ENCODE data around the gene CCDC38. TPM values are rescaled to one million over a fixed set of nuclear protein-coding genes. Genes with fewer than 3 reads are reported as not detected.

The CCDC38 gene
- total RNA-seq, 1 donor from 2014 or later, result not detected

GRCh38 chr12:95944108-95944704 lies 1.8 kb upstream of the CCDC38 start:
- Histone ChIP-seq H3K36me3 (ENCODE audit: control insufficient read depth, insufficient read depth, low read length) (no peaks in the 10 kb centered on the region), H3K4me3 (ENCODE audit: low read depth, low read length) (no peak overlapping the region), H3K27me3 (ENCODE audit: control insufficient read depth, insufficient read depth, low read length) (peaks cover 2% of the 10 kb centered on the region)
- FAIRE-seq (no peak), DNase-seq (ENCODE audit: low read depth) (no peak)
- no peak for TF ChIP-seq CTCF (IDR thresholded peaks at IDR 0.05; ENCODE audit: insufficient read depth, low read length, severe bottlenecking)

DNA sequence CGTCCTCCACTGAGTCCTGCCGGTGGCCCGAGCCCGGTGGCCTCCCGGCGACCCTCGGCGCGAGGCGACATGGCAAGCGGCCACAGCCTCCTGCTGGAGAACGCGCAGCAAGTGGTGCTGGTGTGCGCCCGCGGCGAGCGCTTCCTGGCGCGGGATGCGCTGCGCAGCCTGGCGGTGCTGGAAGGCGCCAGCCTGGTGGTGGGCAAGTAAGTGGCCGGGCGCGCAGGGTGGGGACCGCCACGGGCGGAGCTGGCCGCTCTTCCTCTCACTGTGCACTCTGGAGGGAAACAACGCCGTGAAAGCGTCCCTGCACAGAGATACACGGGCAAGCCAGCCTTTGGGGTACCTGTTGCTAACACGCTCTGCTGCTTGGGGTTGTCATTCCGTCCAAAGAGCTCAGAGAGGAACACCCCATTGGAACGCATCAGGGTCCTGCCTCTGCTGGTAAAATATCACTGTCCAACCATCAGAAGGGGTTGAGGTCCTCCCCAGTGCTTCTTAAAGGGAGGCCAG lies 972 bp upstream of the CCDC38 start, which contains the start of gene AMDHD1:
AMDHD1 (plus strand) TSS at position 2 of the 513 bp plus-strand sequence; CDS start at position 70, 68 bp downstream.
- DNase-seq (ENCODE audit: low read depth), result peak; percentile 37
- no peaks in the 10 kb centered on the region for H3K36me3 ChIP-seq (ENCODE audit: control insufficient read depth, insufficient read depth, low read length)
- FAIRE-seq, result no peak

GRCh38 chr12:95942101-95942523 lies 302 bp downstream of the CCDC38 start:
- Histone ChIP-seq H3K4me3 (ENCODE audit: low read depth, low read length) (peak overlapping the region; percentile 66), H3K27me3 (ENCODE audit: control insufficient read depth, insufficient read depth, low read length) (peaks cover 2% of the 10 kb centered on the region), H3K36me3 (ENCODE audit: control insufficient read depth, insufficient read depth, low read length) (no peaks in the 10 kb centered on the region)
- FAIRE-seq (no peak), DNase-seq (ENCODE audit: low read depth) (no peak)
- no peak for TF ChIP-seq CTCF (IDR thresholded peaks at IDR 0.05; ENCODE audit: insufficient read depth, low read length, severe bottlenecking)

More for the DNA sequence above, 972 bp upstream of the CCDC38 start, which contains the start of gene AMDHD1:
- TF ChIP-seq CTCF (IDR thresholded peaks at IDR 0.05; ENCODE audit: insufficient read depth, low read length, severe bottlenecking), result peak; percentile 47
- H3K4me3 ChIP-seq (ENCODE audit: low read depth, low read length), result peak within 1 kb of the TSS; percentile 66
- peaks cover 2% of the 10 kb centered on the region for H3K27me3 ChIP-seq (ENCODE audit: control insufficient read depth, insufficient read depth, low read length)

DNA sequence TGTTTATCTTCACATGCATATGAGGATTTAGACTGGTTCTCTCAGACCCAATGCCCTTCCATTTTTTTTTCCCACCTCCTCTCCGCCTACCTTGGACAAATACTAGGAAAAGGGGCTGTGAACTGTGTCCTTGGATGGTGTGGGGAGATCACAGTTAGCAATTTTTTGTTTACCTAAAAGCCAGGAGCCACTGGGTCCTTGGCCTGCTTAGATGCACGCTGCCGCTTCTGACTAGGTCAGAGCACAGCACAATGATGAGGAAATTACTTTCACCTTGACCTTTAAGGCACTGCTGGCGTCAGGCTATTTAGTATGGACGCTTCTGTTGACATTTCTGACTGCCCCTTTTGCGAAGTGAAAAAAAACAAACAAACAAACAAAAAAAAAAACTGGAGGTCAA lies 1.9 kb downstream of the CCDC38 start:
- DNase-seq (ENCODE audit: low read depth) (no peak), FAIRE-seq (no peak)
- H3K4me3 ChIP-seq (ENCODE audit: low read depth, low read length), result no peak overlapping the region
- H3K36me3 ChIP-seq (ENCODE audit: control insufficient read depth, insufficient read depth, low read length), result no peaks in the 10 kb centered on the region
- H3K27me3 ChIP-seq (ENCODE audit: control insufficient read depth, insufficient read depth, low read length), result no peaks in the 10 kb centered on the region
- TF ChIP-seq CTCF (IDR thresholded peaks at IDR 0.05; ENCODE audit: insufficient read depth, low read length, severe bottlenecking), result no peak

DNA sequence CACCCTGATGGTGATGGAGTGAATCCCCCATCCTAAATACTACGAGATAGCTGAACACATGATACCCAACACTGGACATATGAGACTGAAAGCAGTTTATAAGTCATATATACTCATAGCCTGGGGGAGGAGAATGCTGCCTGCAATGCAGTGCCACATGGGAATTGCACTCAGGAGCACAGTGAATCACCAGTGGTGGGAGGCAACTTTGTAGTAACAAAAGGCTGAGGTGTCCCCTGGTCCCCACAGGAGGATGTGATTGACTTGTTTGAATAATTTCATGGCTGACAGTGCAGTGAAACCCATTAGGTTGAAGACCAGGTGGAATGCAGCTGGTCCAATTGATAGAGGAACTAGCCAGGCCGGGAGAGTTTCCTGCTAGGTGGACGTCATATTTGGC lies 20.2 kb downstream of the CCDC38 start:
- Histone ChIP-seq H3K27me3 (ENCODE audit: control insufficient read depth, insufficient read depth, low read length) (no peaks in the 10 kb centered on the region), H3K4me3 (ENCODE audit: low read depth, low read length) (no peak overlapping the region), H3K36me3 (ENCODE audit: control insufficient read depth, insufficient read depth, low read length) (no peaks in the 10 kb centered on the region)
- DNase-seq (ENCODE audit: low read depth) (peak; percentile 47), FAIRE-seq (no peak)
- TF ChIP-seq CTCF (IDR thresholded peaks at IDR 0.05; ENCODE audit: insufficient read depth, low read length, severe bottlenecking), result no peak
